Measurements from ENCODE around the gene MSI2. TPM values are rescaled to one million over a fixed set of nuclear protein-coding genes. Genes with fewer than 3 reads are reported as not detected.
A peak's percentile ranks its signal among the peaks of the same experiment; 100 is the strongest.

MSI2 gene
- total RNA-seq, 1 donor, result 12.6 TPM

DNA sequence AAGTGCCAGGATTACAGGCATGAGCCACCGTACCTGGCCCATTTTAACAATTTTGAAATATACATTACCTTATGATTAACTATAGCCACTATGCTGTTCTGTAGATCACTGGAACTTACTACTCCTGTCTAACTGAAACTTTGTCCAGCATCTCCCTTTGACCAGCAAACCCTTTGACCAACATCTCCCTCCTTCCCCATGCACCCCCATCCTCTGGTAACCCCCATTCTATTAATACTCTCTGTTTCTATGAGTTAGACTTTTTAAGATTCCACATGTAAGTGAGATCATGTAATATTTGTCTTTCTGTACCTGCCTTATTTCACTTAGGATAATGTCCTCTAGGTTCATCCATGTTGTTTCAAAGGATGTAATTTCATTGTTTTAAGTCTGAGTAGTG lies 178.0 kb downstream of the MSI2 start:
- H3K4me3 ChIP-seq (ENCODE audit: low read depth, low read length), result no peak overlapping the region
- TF ChIP-seq, protein P1, sequence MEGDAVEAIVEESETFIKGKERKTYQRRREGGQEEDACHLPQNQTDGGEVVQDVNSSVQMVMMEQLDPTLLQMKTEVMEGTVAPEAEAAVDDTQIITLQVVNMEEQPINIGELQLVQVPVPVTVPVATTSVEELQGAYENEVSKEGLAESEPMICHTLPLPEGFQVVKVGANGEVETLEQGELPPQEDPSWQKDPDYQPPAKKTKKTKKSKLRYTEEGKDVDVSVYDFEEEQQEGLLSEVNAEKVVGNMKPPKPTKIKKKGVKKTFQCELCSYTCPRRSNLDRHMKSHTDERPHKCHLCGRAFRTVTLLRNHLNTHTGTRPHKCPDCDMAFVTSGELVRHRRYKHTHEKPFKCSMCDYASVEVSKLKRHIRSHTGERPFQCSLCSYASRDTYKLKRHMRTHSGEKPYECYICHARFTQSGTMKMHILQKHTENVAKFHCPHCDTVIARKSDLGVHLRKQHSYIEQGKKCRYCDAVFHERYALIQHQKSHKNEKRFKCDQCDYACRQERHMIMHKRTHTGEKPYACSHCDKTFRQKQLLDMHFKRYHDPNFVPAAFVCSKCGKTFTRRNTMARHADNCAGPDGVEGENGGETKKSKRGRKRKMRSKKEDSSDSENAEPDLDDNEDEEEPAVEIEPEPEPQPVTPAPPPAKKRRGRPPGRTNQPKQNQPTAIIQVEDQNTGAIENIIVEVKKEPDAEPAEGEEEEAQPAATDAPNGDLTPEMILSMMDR (IDR thresholded peaks at IDR 0.05; ENCODE audit: insufficient read depth, low read length), result no peak
- no peak for DNase-seq (ENCODE audit: low read depth)

DNA sequence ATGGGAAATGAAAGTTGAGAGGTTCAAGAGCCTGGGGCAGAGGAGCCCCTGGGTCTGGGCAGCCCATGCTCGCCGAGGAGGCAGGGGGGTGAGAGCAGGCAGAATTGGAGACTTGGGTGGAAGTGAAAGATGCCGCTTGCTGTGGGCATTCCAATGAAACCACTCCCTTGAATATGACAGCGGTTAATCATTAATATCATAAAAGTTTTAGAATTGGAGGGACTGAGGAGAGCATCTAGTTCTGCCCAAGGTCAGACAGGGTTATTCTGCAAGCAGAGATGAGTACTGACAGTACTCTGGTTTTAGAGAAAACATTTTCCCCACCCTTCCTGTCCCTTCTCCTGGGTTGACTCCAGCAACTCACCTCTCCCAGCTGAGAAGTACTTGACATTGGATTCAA lies 180.2 kb downstream of the MSI2 start:
- H3K4me3 ChIP-seq (ENCODE audit: low read depth, low read length), result no peak overlapping the region
- TF ChIP-seq, protein P1 (IDR thresholded peaks at IDR 0.05; ENCODE audit: insufficient read depth, low read length), result no peak
- DNase-seq (ENCODE audit: low read depth), result no peak

DNA sequence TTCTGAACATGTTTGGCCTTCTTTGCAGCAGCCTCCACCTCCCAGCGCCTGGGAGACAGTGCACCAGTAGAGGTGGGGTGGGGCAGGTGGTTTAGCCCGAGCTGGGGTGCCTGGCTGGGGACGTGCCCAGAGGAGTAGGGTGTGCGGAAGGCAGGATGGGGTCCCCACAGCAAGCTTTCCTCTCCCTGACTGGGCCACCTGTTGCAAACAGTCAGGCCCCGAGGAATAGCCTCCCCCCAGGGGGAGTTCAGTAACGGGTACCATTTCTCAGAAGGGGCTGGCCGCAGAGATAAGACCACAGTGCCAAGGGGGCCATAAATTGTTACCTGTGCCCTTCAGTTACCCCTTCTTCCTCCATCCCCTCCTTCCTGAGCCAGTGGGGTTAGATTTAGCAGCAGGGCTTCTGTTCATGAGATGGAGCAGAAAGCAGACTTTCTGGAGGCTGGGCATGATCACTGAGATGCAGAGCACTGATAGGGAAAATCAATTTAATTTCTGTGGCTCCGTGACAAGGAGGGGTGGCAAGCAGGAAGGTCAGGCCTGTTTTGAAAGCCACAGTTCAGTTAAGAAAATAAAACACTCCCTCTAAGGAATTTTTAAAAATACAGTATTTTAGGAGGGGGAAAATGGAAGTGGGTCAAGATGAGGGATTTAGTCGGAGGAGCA lies 181.9 kb downstream of the MSI2 start:
- no peak for DNase-seq (ENCODE audit: low read depth)
- TF ChIP-seq, protein P1 (IDR thresholded peaks at IDR 0.05; ENCODE audit: insufficient read depth, low read length), result no peak
- H3K4me3 ChIP-seq (ENCODE audit: low read depth, low read length), result no peak overlapping the region

- DNase-seq (ENCODE audit: low read depth), result peak; percentile 9
- H3K4me3 ChIP-seq (ENCODE audit: low read depth, low read length), result no peak overlapping the region
- TF ChIP-seq, protein P1 (IDR thresholded peaks at IDR 0.05; ENCODE audit: insufficient read depth, low read length), result no peak
Observed at GRCh38 chr17:57439651-57440050, 183.3 kb downstream of the MSI2 start.

DNA sequence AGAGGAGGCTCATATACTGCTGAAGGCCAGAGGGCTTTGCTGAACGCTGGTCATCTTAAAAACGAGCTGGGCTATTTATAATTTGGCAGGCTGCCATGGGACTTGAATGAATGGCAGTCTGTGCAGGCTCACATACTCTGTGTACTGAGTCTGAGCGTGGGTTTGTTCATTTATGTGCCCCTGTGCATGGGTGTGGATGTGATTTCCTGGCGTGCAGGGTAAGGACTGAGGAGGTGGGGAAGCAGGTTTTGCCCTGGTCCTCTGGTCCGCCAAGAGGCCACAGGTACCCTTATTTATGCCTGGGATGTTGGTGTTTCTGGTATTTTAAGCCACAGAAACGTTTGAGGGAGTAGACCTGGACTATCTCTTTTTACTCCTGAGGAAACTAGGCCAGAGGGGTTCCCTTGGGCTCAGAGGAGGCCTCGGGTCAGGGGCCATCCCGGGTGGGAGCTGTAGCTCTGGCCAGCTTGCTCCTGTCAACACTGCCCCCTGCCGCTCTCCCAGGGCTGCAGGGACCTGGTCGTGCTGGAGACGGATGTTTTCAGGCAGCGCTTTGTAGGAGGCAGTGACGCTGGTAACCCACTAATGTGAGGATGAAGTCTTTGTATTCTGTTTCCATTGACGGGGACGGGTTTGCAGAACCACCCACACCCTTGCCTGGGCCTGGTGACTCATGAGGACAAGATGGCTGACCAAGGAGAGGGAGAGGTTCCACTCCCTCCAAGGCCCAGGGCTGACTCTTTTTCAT lies 184.4 kb downstream of the MSI2 start:
- peak; percentile 70 for DNase-seq (ENCODE audit: low read depth)
- TF ChIP-seq, protein P1 (IDR thresholded peaks at IDR 0.05; ENCODE audit: insufficient read depth, low read length), result no peak
- H3K4me3 ChIP-seq (ENCODE audit: low read depth, low read length), result no peak overlapping the region

DNA sequence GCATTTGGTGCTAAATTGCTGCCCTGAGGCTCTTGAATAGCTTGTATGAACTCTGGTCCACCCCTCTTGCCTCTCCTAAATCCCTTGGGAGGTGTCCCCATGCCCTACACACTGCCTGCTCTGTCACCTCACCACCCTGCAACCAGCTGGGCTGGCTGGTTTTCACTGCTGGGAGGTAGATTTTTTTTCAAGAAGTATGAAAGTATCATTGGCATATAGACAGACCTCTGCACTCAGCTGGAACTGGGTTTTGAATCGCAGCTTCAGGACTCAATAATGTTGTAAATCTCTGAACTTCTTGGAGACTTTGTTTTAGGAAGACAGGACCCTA lies 184.9 kb downstream of the MSI2 start:
- TF ChIP-seq, protein P1 (IDR thresholded peaks at IDR 0.05; ENCODE audit: insufficient read depth, low read length), result no peak
- no peak overlapping the region for H3K4me3 ChIP-seq (ENCODE audit: low read depth, low read length)
- DNase-seq (ENCODE audit: low read depth), result no peak

All from fibroblast of the aortic adventitia (primary cell).